Neuronal stem cell (in vitro differentiated cells): Measurements from ENCODE around the gene ASCC1.
A peak's percentile ranks its signal among the peaks of the same experiment; 100 is the strongest.

Source experiments
- DNase-seq: peaks from one replicate; pipeline ENCODE4 v3.0.0-alpha.2; 2013; ENCODE audit warnings: low spot score
- H2AFZ ChIP-seq: one replicate; pipeline ENCODE4 v1.6.1; 2013; ENCODE audit warnings: mild to moderate bottlenecking, low read length, inconsistent platforms
- H2AK5ac ChIP-seq: 2 replicates; pipeline ENCODE4 v1.6.1; 2013; ENCODE audit warnings: low read depth, mild to moderate bottlenecking, inconsistent platforms, low read length, moderate library complexity, mixed read lengths
- H2BK120ac ChIP-seq: 2 replicates; pipeline ENCODE4 v1.6.1; 2013; ENCODE audit warnings: low read depth, mild to moderate bottlenecking, inconsistent platforms, low read length, moderate library complexity, mixed read lengths
- H2BK12ac ChIP-seq: one replicate; pipeline ENCODE4 v1.6.1; 2013; ENCODE audit warnings: low read length, inconsistent platforms
- H2BK15ac ChIP-seq: 2 replicates; pipeline ENCODE4 v1.6.1; 2013; ENCODE audit warnings: mild to moderate bottlenecking, low read length, inconsistent platforms, mixed read lengths
- H2BK5ac ChIP-seq: one replicate; pipeline ENCODE4 v1.6.1; 2013; ENCODE audit warnings: inconsistent platforms, mild to moderate bottlenecking, low read length, moderate library complexity
- H3K14ac ChIP-seq: one replicate; pipeline ENCODE4 v1.6.1; 2013; ENCODE audit warnings: low read length, inconsistent platforms
- H3K18ac ChIP-seq: 2 replicates; pipeline ENCODE4 v1.6.1; 2013; ENCODE audit warnings: low read length, inconsistent platforms
- H3K23ac ChIP-seq: 2 replicates; pipeline ENCODE4 v1.6.1; 2013; ENCODE audit warnings: low read depth, mild to moderate bottlenecking, mixed read lengths, low read length, inconsistent platforms; ENCODE audit not compliant: poor library complexity
- H3K27ac ChIP-seq: replicated peaks from 3 replicates; pipeline ENCODE4 v1.5.1; 2013; ENCODE audit warnings: low read length, inconsistent platforms
- H3K27me3 ChIP-seq, 3 experiments: 2 replicates each; pipeline ENCODE4 v1.6.1; 2013; ENCODE audit warnings: low read length in 3 of 3, mild to moderate bottlenecking in 2 of 3, inconsistent platforms in 1 of 3, low read depth in 1 of 3, mixed read lengths in 1 of 3, moderate library complexity in 1 of 3; ENCODE audit not compliant: control insufficient read depth in 3 of 3, insufficient read depth in 3 of 3
- H3K36me3 ChIP-seq, 2 donors: replicated peaks in 1 of 2; 2 replicates each; pipeline ENCODE4 v1.6.1; 2013; ENCODE audit warnings: low read length in 2 of 2; ENCODE audit not compliant: control insufficient read depth in 2 of 2, insufficient read depth in 2 of 2
- H3K4ac ChIP-seq: 2 replicates; pipeline ENCODE4 v1.6.1; 2013; ENCODE audit warnings: inconsistent platforms, mild to moderate bottlenecking, low read length, moderate library complexity
- H3K4me1 ChIP-seq, 2 donors: 1 replicate in 1 of 2; 2 replicates in 1 of 2; pipeline ENCODE4 v1.6.1; 2013; ENCODE audit warnings: low read length in 2 of 2, low read depth in 1 of 2; ENCODE audit not compliant: control insufficient read depth in 2 of 2, insufficient read depth in 1 of 2
- H3K4me2 ChIP-seq: one replicate; pipeline ENCODE4 v1.6.1; 2013; ENCODE audit warnings: mild to moderate bottlenecking, low read length, inconsistent platforms; ENCODE audit not compliant: insufficient read depth, poor library complexity, severe bottlenecking
- H3K4me3 ChIP-seq, 2 donors: 2 replicates each; pipeline ENCODE4 v1.5.1; 2013; ENCODE audit warnings: low read length in 2 of 2, mild to moderate bottlenecking in 2 of 2, inconsistent platforms in 1 of 2, moderate library complexity in 1 of 2
- H3K79me1 ChIP-seq: one replicate; pipeline ENCODE4 v1.6.1; 2013; ENCODE audit warnings: low read depth, mild to moderate bottlenecking, inconsistent platforms, low read length, moderate library complexity
- H3K9ac ChIP-seq: one replicate; pipeline ENCODE4 v1.6.1; 2013; ENCODE audit warnings: mild to moderate bottlenecking, low read depth, low read length, inconsistent platforms; ENCODE audit not compliant: poor library complexity
- H3K9me3 ChIP-seq, 2 donors: replicated peaks in 1 of 2; 2 replicates each; pipeline versions ENCODE3 to v1.6.1; 2013; ENCODE audit warnings: low read length in 2 of 2, mild to moderate bottlenecking in 2 of 2, inconsistent platforms in 1 of 2, low read depth in 1 of 2, mixed read lengths in 1 of 2, moderate library complexity in 1 of 2; ENCODE audit not compliant: control insufficient read depth in 2 of 2, insufficient read depth in 1 of 2
- H4K8ac ChIP-seq: one replicate; pipeline ENCODE4 v1.6.1; 2013; ENCODE audit warnings: low read depth, mild to moderate bottlenecking, inconsistent platforms, low read length, moderate library complexity
- H4K91ac ChIP-seq: one replicate; pipeline ENCODE4 v1.6.1; 2013; ENCODE audit warnings: low read length, low read depth, mild to moderate bottlenecking, inconsistent platforms; ENCODE audit not compliant: poor library complexity
- WGBS, 2 donors: extraction: QIAGEN DNeasy Blood & Tissue Kit; methylation state at CpG; one replicate each; pipeline ENCODE4 v1.1.7; 2013; ENCODE audit warnings: missing lambda C conversion rate in 2 of 2, mixed read lengths in 1 of 2; ENCODE audit not compliant: insufficient read length in 2 of 2, insufficient replicate concordance in 1 of 2; ENCODE audit errors: extremely low coverage in 2 of 2; 5-methylcytosine and 5-hydroxymethylcytosine counted together

ASCC1 gene

DNA sequence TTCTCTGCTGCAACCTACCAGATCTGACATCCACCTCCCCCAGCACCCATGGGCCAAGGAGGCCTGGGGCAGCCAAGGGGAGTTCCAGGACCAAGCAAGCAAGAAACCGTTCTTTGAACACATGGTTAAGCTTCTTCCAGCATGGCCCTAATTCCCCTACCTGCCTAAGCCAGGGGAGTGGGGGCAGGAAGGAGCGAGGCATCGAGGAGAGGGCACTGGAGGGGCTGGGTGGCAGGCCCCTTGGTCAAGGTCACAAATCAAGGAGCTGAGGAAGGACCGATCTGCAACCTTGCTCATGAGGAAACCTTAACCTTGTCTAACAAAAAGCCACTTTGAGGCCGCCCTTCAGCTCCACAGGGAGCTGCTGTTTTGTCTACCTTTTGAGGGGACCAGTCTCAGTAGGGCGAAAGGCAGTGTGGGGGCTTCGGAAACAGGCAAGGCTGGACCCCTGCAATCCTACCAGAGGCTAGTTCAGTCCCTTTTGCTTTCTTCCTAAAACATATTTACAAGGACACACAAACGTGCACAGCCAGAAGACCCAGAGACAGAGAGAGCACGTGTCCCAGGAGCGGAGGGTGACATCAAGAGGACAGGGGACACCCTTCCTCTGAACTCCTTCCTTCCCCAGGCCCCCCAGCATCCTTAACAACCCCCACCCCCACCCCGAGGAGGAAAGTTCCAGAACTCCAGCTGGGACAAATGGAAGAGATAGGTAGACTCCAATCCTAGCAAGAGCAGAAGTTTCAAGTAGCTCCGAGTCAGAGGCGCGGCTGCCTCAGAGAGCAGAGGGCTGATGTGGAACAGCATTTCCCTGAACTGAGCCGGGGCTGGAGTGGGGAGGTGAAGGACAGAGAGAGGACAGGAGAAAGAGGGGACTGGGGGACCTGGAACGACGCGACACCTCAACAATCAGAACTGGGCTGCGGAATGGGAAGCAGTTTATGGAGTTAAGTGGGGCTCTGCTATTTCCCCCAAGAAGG, 155.9 kb downstream of the ASCC1 start:
- Histone ChIP-seq H4K8ac (no peak overlapping the region), H3K18ac (peak overlapping the region; percentile 35), H2AK5ac (peak overlapping the region; percentile 24), H3K4ac (peak overlapping the region; percentile 55), H2BK12ac (peak overlapping the region; percentile 63), H4K91ac (no peak overlapping the region), H3K36me3 (no peaks in the 10 kb centered on the region), H3K4me1 (peaks cover 0 to 5% of the 10 kb centered on the region in 2 donors), H3K27me3 (no peaks in the 10 kb centered on the region), H2BK5ac (no peak overlapping the region), H3K23ac (peak overlapping the region; percentile 6), H3K27ac (no peak overlapping the region), H3K9ac (no peak overlapping the region), H3K14ac (no peak overlapping the region), H3K9me3 (no peaks in the 10 kb centered on the region), H2AFZ (peak overlapping the region; percentile 49), H2BK15ac (no peak overlapping the region), H2BK120ac (peak overlapping the region; percentile 92), H3K4me2 (no peak overlapping the region), H3K4me3 (no peak overlapping the region), H3K79me1 (no peaks in the 10 kb centered on the region)
- WGBS, 2 donors: no CpG with 5 or more reads among the region's 19 CpGs
- no peak for DNase-seq

DNA sequence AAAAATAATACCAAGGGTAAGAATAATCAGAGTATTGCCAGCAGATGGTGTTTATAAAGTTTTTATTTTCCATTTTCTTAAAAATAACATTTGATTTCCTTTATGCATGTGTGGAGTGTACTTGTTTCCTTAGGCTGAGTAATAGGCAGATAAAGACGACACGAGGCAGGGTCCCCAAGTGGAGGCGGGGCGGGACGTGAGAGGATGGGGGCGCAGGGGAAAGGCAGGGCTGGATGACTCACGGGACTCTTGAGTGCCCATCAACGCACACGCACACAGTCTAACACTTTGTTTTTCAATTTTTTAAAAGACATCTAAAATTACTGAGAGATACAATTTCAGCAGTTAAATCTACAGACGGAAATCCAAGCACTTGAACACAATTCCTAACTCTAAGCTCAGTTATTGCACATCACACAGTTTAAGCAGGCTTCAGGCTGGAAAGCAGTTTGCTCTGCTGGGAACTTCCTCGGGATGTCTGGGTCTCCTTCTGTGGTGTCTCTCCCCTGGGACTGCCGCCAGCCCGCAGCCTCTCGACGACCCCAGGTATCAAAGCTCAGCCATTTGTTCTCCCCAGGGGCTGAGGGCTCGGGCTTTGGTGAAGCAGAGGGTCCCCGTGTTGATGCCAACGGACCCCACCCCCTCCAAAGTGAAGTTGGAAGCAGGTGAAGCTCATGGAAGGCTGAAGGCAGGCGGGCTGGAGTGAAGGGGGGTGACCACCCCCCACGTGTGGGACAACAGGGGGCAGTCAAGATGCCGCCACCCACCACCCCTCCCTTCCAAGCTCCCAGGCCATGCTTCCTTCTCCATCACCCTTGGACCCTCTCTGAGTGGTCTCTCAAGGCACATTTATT, 156.9 kb downstream of the ASCC1 start:
- peak overlapping the region; percentile 6 for H3K23ac ChIP-seq
- H3K9ac ChIP-seq: no peak overlapping the region
- H2AK5ac ChIP-seq: peak overlapping the region; percentile 24
- no peaks in the 10 kb centered on the region for H3K27me3 ChIP-seq
- DNase-seq: no peak
- H3K79me1 ChIP-seq: no peaks in the 10 kb centered on the region
- H3K4ac ChIP-seq: peak overlapping the region; percentile 55
- no peaks in the 10 kb centered on the region for H3K9me3 ChIP-seq
- no peak overlapping the region for H4K91ac ChIP-seq
- WGBS, 2 donors: no CpG with 5 or more reads among the region's 21 CpGs
- H2AFZ ChIP-seq: no peak overlapping the region
- H3K4me2 ChIP-seq: no peak overlapping the region
- no peak overlapping the region for H2BK15ac ChIP-seq
- H4K8ac ChIP-seq: no peak overlapping the region
- H3K36me3 ChIP-seq: no peaks in the 10 kb centered on the region
- H2BK120ac ChIP-seq: peak overlapping the region; percentile 66
- H3K14ac ChIP-seq: no peak overlapping the region
- peak overlapping the region; percentile 63 for H2BK12ac ChIP-seq
- no peak overlapping the region for H2BK5ac ChIP-seq
- H3K18ac ChIP-seq: no peak overlapping the region
- peaks cover 0 to 5% of the 10 kb centered on the region in 2 donors for H3K4me1 ChIP-seq
- H3K27ac ChIP-seq: no peak overlapping the region
- no peak overlapping the region for H3K4me3 ChIP-seq

GRCh38 chr10:72058347-72058898, 157.7 kb downstream of the ASCC1 start:
- no peak overlapping the region for H2BK120ac ChIP-seq
- H2AK5ac ChIP-seq: no peak overlapping the region
- no peak overlapping the region for H3K27ac ChIP-seq
- H3K9me3 ChIP-seq: no peaks in the 10 kb centered on the region
- H3K18ac ChIP-seq: no peak overlapping the region
- no peak overlapping the region for H2AFZ ChIP-seq
- no peak overlapping the region for H3K4me3 ChIP-seq
- no peak overlapping the region for H2BK12ac ChIP-seq
- H3K4me1 ChIP-seq: peaks cover 0 to 6% of the 10 kb centered on the region in 2 donors
- no CpG with 5 or more reads among the region's 12 CpGs for WGBS, 2 donors
- H3K14ac ChIP-seq: no peak overlapping the region
- H3K36me3 ChIP-seq: no peaks in the 10 kb centered on the region
- H3K9ac ChIP-seq: no peak overlapping the region
- no peak overlapping the region for H3K4ac ChIP-seq
- H3K79me1 ChIP-seq: no peaks in the 10 kb centered on the region
- no peak overlapping the region for H2BK15ac ChIP-seq
- H2BK5ac ChIP-seq: no peak overlapping the region
- DNase-seq: no peak
- no peaks in the 10 kb centered on the region for H3K27me3 ChIP-seq
- no peak overlapping the region for H4K91ac ChIP-seq
- no peak overlapping the region for H4K8ac ChIP-seq
- no peak overlapping the region for H3K4me2 ChIP-seq
- no peak overlapping the region for H3K23ac ChIP-seq
